ENCODE measurements around the gene NGB.

The NGB gene

GRCh38 chr14:77225892-77226557 lies 45.0 kb downstream of the NGB start:
- DNase-seq: no peak

- no peak for DNase-seq
These were observed 45.8 kb downstream of the NGB start for GRCh38 chr14:77225254-77225653.

DNA sequence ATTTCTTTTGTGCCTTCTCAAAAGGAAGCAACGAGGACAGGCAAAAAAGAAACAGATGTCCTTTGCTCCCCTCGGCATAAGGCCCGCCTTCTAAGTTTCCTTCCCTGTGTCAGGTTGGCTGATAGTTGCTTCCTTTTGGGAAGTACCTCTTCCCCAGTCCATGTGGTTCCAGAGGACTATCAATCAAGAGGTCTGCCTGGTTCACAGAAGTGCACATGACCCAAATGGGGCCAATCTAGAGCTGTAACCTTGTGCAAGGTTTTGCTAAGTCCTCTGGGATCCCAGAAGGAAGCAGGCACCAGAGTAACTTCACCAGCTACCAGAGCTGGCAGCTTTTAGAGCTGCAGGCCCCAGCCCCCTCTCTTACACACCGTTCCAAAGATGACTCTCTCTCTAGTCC lies 46.8 kb downstream of the NGB start:
- DNase-seq: no peak

- no peak for DNase-seq
These were observed 48.3 kb downstream of the NGB start for GRCh38 chr14:77222546-77223225.

DNA sequence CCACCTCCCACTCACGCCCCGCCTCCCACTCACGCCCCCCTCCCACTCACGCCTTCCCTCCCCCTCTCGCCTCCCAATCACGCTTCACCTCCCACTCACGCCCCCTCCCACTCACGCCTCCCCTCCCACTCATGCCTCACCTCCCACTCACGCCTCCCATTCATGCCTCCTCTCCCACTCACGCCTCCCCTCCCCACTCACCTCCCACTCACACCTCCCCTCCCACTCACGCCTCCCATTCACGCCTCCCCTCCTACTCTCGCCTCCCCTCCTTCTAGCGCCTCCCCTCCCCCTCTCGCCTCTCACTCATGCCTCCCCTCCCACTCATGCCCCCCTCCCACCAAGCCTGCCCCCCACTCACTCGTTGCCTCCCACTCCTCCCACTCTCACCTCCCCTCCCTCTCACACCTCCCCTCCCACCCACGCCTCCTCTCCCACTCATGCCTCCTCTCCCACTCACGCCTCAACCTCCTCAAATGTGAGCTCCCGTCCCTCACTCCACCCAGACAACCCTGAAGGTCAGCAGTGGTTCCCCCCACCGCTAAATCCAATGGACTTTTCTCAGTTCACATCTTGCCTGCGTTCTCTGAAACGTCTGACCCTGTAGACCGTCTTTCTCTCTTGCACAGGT lies 49.6 kb downstream of the NGB start:
- no peak for DNase-seq

GRCh38 chr14:77220246-77221017 lies 50.6 kb downstream of the NGB start:
- DNase-seq: no peak

GRCh38 chr14:77219591-77219990 lies 51.4 kb downstream of the NGB start:
- DNase-seq: no peak

DNA sequence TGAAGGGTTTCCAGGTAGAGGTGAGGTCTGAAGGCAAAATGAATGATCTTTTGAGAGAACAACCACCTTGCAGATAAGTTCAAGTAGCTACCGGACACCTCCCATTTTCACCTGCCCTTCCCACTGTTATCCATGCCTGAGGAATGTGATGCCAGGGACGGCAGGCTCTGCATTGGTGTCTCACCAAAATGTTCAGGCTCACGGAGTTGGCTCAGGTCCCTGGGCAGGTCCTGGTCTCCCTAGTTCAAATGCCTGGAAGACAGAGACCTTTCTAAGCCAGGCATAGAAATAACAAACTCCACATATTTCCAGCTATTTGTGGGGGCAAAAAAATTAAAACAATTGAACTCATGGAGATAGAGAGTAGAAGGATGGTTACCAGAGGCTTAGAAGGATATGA lies 53.5 kb downstream of the NGB start:
- DNase-seq: no peak
